NCI-H748 (cell line): ENCODE data around the gene CSTPP1.
"Not testable (repeated sequence)": the region's sequence is repeated elsewhere in the genome, so short reads cannot be mapped to it uniquely, and the experiment has no call there.

Experiments
- DNase-seq: peaks from one replicate; lab custom pipeline; 2025; ENCODE audit not compliant: unreplicated experiment; lab: John Stamatoyannopoulos, UW

Gene CSTPP1

GRCh38 chr11:46984987-46985386, 48.4 kb downstream of the CSTPP1 start:
- no peak for DNase-seq

GRCh38 chr11:46987183-46987582, 50.6 kb downstream of the CSTPP1 start:
- no peak for DNase-seq

DNA sequence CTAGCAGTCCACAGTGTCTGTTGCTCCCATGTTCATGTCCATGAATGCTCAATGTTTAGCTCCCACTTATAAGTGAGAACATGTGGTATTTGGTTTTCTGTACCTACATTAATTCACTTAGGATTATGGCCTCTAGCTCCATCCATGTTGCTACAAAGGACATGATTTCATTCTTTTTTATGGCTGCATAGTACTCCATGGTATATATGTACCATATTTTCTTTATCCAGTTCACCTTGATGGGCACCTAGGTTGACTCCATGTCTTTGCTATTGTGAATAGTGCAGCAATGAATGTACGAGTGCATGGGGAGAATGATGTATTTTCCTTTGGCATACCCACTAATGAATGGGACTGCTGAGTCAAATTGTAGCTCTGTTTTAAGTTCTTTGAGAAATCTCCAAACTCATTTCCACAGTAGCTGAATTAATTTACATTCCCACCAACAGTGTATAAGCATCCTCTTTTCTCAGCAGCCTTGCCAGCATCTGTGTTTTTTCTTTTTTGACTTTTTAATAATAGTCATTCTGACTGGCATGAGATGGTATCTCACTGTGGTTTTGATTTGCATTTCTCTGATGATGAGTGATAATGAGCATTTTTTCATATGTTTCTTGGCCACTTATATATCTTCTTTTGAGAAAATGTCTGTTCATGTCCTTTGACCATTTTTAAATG, 53.4 kb downstream of the CSTPP1 start:
- DNase-seq, result not testable (repeated sequence)

- no peak for DNase-seq
Observed at GRCh38 chr11:46991391-46991790, 54.8 kb downstream of the CSTPP1 start.

- not testable (repeated sequence) for DNase-seq
Observed at GRCh38 chr11:46992386-46992785, 55.8 kb downstream of the CSTPP1 start.

GRCh38 chr11:46997796-46998195, 61.2 kb downstream of the CSTPP1 start:
- not testable (repeated sequence) for DNase-seq

DNA sequence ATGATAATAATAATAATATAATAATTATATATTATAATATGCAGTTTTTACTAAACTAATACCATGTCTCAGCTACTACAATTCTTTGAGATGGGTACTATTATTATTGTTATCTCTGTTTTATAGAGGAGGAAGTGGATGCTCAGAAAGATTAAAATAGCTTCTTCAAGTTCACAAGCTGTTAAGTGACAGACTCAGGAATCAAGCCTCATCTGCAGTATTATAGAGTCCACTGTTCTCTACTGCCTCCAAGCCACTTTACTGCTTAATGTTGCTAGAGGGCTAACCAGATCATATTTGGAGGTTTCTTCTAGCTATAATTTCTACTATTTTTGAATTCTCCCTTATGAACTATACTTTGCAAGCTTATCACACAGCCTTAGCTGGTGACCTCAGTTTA, 62.7 kb downstream of the CSTPP1 start:
- DNase-seq, result no peak

- DNase-seq, result no peak
Observed at GRCh38 chr11:47000033-47000432, 63.5 kb downstream of the CSTPP1 start.

DNA sequence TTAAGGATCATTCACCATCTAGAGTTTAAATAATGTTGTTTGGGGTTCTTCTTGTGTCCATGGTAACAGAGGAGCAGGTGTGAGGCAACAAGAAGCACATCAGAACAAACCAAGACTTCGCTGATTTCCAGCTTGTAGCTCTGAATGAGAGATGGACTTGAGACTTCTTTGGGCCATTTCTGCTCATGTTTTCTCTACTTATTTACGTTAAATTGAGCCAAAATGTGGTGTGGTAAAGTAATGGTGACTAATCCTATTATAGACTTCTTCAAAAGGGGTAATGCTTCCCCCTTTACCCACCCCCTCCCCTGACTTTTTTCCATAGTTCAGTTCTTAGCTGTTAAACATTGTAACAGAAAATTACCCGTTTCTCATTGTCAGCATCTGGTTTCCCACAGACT, 65.2 kb downstream of the CSTPP1 start:
- peak; percentile 82 for DNase-seq

DNA sequence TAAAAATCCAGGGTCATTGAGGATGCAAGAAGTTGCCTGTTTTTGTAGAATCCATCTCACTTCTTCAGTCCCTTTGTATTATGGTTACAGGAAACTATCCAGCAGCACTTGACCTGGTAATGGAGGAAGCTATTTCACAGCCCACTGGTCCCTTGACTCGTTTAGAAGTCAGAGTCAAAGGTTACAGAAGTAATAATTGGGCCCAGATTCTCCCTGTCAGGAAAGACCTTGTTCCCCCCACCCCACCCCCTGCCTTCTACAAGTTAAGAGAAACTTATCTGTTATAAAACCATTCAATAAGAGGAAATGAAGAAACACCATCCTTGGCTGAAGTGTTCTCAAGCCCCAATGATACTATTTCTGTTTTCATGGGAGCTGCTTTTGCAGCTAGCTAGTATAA, 65.8 kb downstream of the CSTPP1 start:
- peak; percentile 36 for DNase-seq

DNA sequence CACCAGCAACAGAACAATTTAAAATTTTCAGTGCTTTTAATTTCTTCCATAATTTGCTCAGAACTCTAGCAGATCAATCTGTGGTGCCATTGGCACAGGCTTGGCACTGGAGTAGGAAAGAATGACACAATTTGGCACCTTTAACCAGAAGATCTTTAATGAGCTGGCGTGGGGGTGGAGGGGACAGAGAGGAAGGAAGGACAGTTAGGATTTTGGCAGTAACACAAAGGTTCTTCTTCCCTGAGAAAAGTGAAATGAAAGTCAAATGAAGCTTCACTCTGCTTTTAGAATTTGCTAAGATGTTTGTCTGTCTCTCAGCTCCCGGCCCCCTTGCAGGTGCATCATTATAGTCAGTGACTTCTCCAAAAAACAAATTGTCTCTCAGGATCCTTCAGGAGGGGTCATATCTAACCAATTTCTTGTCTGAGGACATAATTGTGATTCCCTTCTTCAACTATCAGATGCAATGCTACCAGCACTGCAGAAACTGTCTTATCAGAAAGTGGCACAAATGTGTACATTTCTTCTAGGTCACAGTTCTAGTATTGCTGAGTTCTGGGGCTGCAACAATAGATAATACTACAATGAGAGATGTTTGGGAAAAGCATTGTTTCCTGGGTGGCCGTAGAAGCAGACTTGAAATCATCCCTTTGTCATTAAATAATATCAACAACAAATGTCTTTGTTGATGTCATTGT, 66.8 kb downstream of the CSTPP1 start:
- no peak for DNase-seq

DNA sequence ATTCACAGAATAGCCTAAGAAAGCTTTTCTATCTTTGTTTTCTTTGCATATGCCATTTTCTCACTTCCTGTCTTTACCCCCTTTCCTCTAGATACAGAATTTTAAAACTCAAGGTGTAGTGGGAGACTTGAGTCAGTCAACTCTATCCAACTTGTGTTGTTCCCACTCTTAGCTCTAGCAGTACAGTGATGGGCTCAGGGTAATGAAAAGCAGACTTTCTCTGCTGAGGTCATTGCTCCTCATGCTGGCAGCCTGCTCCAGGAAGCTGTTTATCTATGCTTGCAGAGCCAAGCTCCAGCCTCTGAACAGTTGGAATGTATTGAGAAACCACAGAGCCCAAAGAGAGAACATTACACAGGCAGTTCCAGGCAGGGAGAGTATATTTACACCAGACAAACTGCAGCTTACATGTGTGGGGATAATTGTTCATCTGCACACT, 68.1 kb downstream of the CSTPP1 start:
- no peak for DNase-seq

DNA sequence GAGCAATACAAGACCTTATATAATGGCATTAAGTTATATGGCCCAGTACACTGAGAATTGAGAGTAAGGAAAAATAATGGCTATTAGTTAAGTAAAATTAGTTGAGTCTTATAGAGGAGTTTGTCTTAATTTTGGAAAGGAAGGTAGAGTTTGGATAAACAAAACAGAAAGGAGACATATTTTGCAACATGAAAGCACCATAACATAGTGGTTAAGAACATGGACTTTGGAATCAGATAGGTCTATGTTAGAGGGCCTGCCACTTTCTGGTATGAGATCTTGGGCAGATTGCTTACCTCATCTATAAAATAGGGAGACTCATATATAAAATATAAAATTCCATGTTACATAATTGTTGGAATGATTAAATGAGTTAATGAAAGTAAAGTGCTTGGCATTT, 68.9 kb downstream of the CSTPP1 start:
- no peak for DNase-seq

GRCh38 chr11:47007579-47007978, 71.0 kb downstream of the CSTPP1 start:
- DNase-seq, result no peak

GRCh38 chr11:47010179-47010578, 73.6 kb downstream of the CSTPP1 start:
- no peak for DNase-seq

- no peak for DNase-seq
Observed at GRCh38 chr11:47014097-47014496, 77.5 kb downstream of the CSTPP1 start.

GRCh38 chr11:47018637-47019036, 82.1 kb downstream of the CSTPP1 start:
- no peak for DNase-seq

DNA sequence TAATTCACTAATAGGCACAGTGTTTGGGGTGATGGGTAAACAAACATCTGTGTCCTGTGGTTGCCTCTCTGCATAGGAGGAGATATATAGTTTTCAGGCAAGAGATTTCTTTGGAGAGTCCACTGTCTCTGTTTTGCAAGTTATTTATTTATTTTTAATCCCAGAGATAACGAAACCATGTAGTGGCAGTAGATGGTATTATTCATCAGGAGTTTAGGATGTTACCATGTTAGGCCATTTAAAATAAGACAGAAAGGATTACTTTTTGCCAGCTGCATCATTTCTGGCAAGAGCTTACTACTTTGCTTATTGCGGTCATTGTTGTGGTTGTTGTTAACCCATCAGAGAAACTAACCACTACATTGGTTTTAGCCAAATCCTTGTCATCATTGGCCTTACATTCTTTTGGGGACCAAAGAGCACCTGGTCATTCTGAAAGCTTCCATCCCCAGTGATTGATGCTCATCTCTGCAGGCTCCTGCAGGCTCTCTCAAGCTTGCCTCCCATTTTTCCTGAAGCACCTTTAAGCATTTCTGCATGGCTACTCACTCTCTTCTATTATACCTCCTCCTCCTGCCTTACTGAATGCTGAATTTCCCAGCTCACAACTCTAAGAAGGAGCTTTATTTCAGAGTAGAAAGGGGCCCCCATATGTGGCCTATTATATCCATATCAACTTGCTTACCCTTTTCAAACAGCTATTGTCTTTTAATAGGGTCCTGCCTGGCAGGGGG, 84.4 kb downstream of the CSTPP1 start:
- DNase-seq, result peak; percentile 70

DNA sequence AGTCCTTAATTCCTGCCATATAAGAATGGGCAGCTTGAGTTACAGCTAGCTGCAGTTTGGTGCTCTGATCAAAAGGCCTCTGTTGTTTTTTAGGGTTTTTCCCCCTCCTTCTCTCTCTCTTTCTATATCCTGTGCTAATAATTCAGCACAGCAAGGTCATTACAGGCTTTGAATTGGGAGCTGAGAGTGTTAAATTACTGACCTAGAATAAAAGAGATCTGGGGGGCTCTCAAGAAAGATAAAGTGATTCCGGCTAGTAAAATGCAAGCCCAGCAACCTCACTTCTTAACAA, 84.9 kb downstream of the CSTPP1 start:
- DNase-seq, result no peak

DNA sequence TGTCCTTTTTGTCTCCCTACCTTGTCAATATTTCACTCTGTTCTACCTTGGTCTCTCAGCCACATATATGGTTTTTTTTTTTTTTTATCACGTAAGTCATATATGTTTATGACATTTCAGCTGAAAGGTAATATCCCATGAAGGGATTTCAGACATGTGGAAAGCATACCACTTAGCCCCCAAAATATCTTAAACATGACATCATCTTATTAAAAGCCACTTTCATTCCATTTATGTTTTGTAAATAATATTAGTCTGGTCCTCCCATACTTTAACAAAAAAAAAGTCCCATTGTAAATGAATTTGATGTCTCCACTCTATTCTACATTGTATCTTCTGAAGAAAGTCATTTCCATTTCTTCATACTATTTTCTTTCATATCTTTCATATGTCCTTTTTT, 85.4 kb downstream of the CSTPP1 start:
- no peak for DNase-seq

DNA sequence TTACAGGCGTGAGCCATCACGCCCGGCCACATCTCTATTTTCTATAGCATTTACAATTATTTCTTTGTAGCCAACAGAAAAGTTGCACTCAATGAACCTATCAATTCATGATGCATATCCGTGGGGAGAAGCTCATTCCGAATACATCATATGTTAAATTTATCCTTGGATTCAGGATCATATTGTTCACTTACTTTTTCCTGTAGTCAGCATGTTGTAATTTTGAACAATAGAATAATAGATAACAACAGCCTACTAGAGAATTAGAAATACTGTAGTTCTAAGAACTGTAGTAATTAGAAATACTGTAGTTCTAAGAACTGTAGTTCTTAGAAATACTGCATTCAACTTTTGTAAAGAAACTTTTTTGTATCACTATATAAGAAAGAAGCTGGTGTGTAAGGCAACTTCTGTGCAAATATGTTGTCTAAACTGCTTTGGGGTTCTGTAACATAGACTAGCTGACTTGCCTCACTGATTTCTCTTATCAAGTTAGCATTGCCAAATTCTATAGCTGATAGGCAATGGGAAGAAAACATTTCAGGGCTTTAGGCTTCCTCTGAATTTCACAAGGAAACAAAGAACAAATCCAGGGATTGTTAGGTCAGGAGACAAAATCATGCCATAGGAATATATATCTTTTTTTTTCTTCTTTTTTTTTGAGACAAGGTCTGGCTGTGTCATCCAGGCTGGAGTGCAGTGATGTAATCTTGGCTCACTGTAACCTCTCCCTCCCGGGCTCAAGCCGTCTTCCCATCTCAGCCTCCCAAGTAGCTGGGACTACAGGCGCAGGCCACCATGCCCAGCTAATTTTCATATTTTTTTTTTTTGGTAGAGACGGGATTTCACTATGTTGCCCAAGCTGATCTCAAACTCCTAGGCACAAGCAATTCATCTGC, 91.9 kb downstream of the CSTPP1 start:
- no peak for DNase-seq
